HEK293T (cell line): ENCODE measurements around the gene RELCH.

Source experiments
- CTCF ChIA-PET: fragments of 350-600 bp; formaldehyde crosslinking; extraction: SDS; loops from one replicate; lab custom pipeline; 2021; ENCODE audit warnings: antibody characterized with exemption, inconsistent platforms; lab: Yijun Ruan, JAX
- POLR2A ChIA-PET: fragments of 350-600 bp; formaldehyde crosslinking; extraction: SDS; loops from one replicate; lab custom pipeline; 2020; ENCODE audit warnings: antibody characterized with exemption, inconsistent platforms; lab: Yijun Ruan, JAX
- DNase-seq: peaks from one replicate; pipeline ENCODE4 v3.0.0; 2012; ENCODE audit warnings: mixed read lengths; ENCODE audit errors: extremely low spot score
- ARNT ChIP-seq: fragments of 450-650 bp; IDR thresholded peaks from 2 replicates; pipeline ENCODE4 v1.6.1; 2017; ENCODE audit warnings: mild to moderate bottlenecking
- BHLHE40 ChIP-seq: fragments of 450-650 bp; IDR thresholded peaks from 2 replicates; pipeline ENCODE4 v1.6.1; 2016; ENCODE audit warnings: mild to moderate bottlenecking, moderate library complexity, borderline replicate concordance
- CTBP1 ChIP-seq: fragments of 450-650 bp; IDR thresholded peaks from 2 replicates; pipeline ENCODE4 v1.6.1; 2016; ENCODE audit warnings: borderline replicate concordance
- ELF4 ChIP-seq: fragments of 450-650 bp; IDR thresholded peaks from 2 replicates; pipeline ENCODE4 v1.6.1; 2017; ENCODE audit warnings: antibody characterized with exemption
- FOXA1 ChIP-seq: fragments of 450-650 bp; IDR thresholded peaks from 2 replicates; pipeline ENCODE4 v1.6.1; 2016; ENCODE audit warnings: mild to moderate bottlenecking
- FOXK2 ChIP-seq: fragments of 450-650 bp; IDR thresholded peaks from 2 replicates; pipeline ENCODE4 v1.6.1; 2016; ENCODE audit warnings: mild to moderate bottlenecking
- FOXM1 ChIP-seq: fragments of 450-650 bp; IDR thresholded peaks from 2 replicates; pipeline ENCODE4 v1.6.1; 2017; ENCODE audit warnings: mild to moderate bottlenecking, borderline replicate concordance
- HDGF ChIP-seq: fragments of 450-650 bp; IDR thresholded peaks from 2 replicates; pipeline ENCODE4 v1.6.1; 2017; ENCODE audit warnings: antibody characterized with exemption, borderline replicate concordance
- L3MBTL2 ChIP-seq: fragments of 450-650 bp; conservative IDR thresholded peaks from 2 replicates; pipeline ENCODE4 v1.6.1; 2016; ENCODE audit warnings: mild to moderate bottlenecking
- LEF1 ChIP-seq: fragments of 450-650 bp; IDR thresholded peaks from 2 replicates; pipeline ENCODE4 v1.6.1; 2017; ENCODE audit warnings: mild to moderate bottlenecking, borderline replicate concordance
- NFRKB ChIP-seq: fragments of 450-650 bp; IDR thresholded peaks from 2 replicates; pipeline ENCODE4 v1.6.1; 2016; ENCODE audit warnings: mild to moderate bottlenecking, moderate library complexity
- PKNOX1 ChIP-seq: fragments of 450-650 bp; IDR thresholded peaks from 2 replicates; pipeline ENCODE4 v1.6.1; 2016
- SP1 ChIP-seq: fragments of 450-650 bp; IDR thresholded peaks from 2 replicates; pipeline ENCODE4 v1.6.1; 2017
- SUZ12 ChIP-seq: fragments of 450-650 bp; IDR thresholded peaks from 2 replicates; pipeline ENCODE4 v1.6.1; 2016; ENCODE audit warnings: mild to moderate bottlenecking
- TARDBP ChIP-seq: fragments of 450-650 bp; IDR thresholded peaks from 2 replicates; pipeline ENCODE4 v1.6.1; 2016
- ZNF384 ChIP-seq: fragments of 450-650 bp; IDR thresholded peaks from 2 replicates; pipeline ENCODE4 v1.6.1; 2016

The RELCH gene

GRCh38 chr18:62324181-62324828, 137.2 kb downstream of the RELCH start:
- ChIA-PET CTCF (no interaction called here), POLR2A (no interaction called here)
- no peak for TF ChIP-seq FOXM1
- no peak for TF ChIP-seq CTBP1
- TF ChIP-seq PKNOX1 = no peak
- no peak for TF ChIP-seq LEF1
- no peak for TF ChIP-seq SP1
- TF ChIP-seq BHLHE40 = no peak
- no peak for TF ChIP-seq ELF4
- TF ChIP-seq TARDBP = no peak
- no peak for TF ChIP-seq FOXK2
- DNase-seq = no peak

GRCh38 chr18:62324917-62325805, 138.1 kb downstream of the RELCH start, which contains the start of gene TNFRSF11A:
Gene TNFRSF11A, plus strand, starts transcription at chr18:62325310. Its CDS starts 43 bp downstream, at chr18:62325353.
- DNase-seq = peak; percentile 76
- CTCF ChIA-PET = no interaction called here
- TF ChIP-seq BHLHE40 (no peak), SP1 (no peak), CTBP1 (no peak), L3MBTL2 (no peak), FOXA1 (no peak), FOXM1 (no peak), ELF4 (no peak), NFRKB (no peak), TARDBP (no peak)
- POLR2A ChIA-PET = no interaction called here

GRCh38 chr18:62325806-62326645, 139.0 kb downstream of the RELCH start:
- DNase-seq = no peak
- ChIA-PET CTCF (interaction anchor here (0.9 kb wide), 1 partner anchor 12 kb away, joined by 3 read pairs; no protein-coding TSS in a partner anchor), POLR2A (no interaction called here)
- TF ChIP-seq HDGF (no peak), L3MBTL2 (peak; percentile 23; the same call in 1 of the 2 replicates)

GRCh38 chr18:62326646-62327348, 139.7 kb downstream of the RELCH start:
- TF ChIP-seq FOXA1 (no peak), ELF4 (no peak), FOXM1 (no peak), SUZ12 (no peak), FOXK2 (no peak), SP1 (no peak), BHLHE40 (no peak), ZNF384 (no peak), LEF1 (no peak), PKNOX1 (no peak), HDGF (no peak), ARNT (no peak), NFRKB (no peak), TARDBP (no peak), CTBP1 (no peak), L3MBTL2 (no peak)
- POLR2A ChIA-PET = no interaction called here
- CTCF ChIA-PET = interaction anchor here (0.9 kb wide), 1 partner anchor 13 kb away, joined by 3 read pairs; no protein-coding TSS in a partner anchor
- DNase-seq = no peak

GRCh38 chr18:62327977-62328376, 140.9 kb downstream of the RELCH start:
- CTCF ChIA-PET = interaction anchor here (0.6 kb wide), 1 partner anchor 654 kb away, joined by 3 read pairs; no protein-coding TSS in a partner anchor
- POLR2A ChIA-PET = no interaction called here
- DNase-seq = no peak
- TF ChIP-seq FOXK2 = no peak
- TF ChIP-seq SUZ12 = no peak
- TF ChIP-seq L3MBTL2 = no peak
- TF ChIP-seq CTBP1 = no peak
- TF ChIP-seq PKNOX1 = no peak
- no peak for TF ChIP-seq FOXM1
- TF ChIP-seq TARDBP = no peak
- TF ChIP-seq NFRKB = no peak
